GM15510 (cell line): ENCODE measurements around the gene SKI.
A peak's percentile ranks its signal among the peaks of the same experiment; 100 is the strongest.

Experiments used
- POLR2A ChIP-seq: IDR thresholded peaks from 3 replicates; pipeline ENCODE4 v1.6.1; 2011; ENCODE audit warnings: borderline replicate concordance; ENCODE audit not compliant: insufficient read length; ENCODE audit errors: extremely low read depth

Gene SKI

DNA sequence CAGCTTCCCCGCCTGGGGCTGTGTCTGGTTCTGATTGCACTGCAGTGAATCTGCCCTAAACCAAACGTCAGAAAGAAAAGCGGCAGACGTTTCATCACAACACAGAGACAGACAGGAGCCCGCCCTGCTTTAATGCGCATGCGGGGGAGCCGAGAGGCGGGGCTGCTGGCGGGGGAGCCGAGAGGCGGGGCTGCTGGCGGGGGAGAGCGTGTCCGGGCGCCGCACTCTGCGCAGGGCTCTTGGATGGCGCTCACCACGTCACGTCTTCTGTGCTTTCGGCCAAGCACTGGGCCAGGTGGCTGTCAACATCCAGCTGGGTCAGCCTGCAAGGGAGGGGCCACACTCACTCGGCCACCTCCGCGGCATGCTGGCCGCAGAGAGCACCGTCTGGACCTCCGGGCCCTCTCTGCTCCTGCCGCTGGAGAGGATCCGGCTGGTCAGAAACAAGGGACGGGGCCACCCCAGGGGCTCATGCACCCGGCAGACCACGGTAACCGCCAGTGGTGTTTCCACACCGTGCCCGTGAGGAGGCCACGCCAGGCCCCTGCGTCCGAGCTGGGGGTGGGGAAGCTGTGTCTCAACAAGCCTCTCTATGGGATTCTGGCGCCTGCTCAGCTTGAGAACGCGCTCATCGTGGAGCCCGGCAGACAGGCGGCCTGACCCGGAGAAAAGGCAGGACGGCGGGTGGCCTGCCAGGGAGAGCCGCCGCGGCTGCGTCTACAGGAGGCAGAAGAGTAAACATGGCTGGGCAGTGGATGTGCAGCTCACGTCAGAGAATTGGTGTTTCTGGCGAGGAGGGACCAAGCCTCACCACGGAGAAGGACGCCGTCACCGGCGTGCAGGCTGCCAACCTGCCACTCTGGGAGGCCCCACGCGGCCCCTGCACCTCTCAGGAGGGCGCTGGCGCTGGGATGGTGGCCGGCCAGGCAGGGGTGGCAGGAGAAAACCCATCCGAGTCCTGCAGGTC is 38.4 kb upstream of the SKI start:
- TF ChIP-seq POLR2A = peak; percentile 50

DNA sequence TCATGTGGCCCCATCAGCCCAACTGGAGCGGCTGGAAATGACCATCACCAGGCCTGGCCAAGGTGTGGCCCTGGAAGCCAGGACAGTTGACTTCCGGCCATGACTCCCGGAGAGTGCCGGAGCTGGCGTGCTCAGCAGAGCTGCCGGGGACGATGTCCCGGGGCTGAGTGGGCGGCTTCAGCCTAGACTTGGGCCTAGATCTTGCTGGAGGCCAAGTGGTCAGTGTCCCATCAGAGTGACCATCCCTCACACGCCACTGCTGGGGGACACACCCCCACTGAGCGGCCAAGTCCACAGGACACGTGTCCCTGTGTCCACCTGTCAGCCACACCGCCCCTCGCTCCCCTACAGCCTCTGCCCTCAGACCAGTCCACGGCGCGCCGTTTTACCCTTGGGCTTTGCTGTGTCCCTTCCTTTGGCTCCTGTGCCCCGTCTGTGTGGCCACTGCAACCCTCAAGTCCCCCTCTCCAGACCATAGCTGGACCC is 37.6 kb upstream of the SKI start:
- TF ChIP-seq POLR2A = no peak

DNA sequence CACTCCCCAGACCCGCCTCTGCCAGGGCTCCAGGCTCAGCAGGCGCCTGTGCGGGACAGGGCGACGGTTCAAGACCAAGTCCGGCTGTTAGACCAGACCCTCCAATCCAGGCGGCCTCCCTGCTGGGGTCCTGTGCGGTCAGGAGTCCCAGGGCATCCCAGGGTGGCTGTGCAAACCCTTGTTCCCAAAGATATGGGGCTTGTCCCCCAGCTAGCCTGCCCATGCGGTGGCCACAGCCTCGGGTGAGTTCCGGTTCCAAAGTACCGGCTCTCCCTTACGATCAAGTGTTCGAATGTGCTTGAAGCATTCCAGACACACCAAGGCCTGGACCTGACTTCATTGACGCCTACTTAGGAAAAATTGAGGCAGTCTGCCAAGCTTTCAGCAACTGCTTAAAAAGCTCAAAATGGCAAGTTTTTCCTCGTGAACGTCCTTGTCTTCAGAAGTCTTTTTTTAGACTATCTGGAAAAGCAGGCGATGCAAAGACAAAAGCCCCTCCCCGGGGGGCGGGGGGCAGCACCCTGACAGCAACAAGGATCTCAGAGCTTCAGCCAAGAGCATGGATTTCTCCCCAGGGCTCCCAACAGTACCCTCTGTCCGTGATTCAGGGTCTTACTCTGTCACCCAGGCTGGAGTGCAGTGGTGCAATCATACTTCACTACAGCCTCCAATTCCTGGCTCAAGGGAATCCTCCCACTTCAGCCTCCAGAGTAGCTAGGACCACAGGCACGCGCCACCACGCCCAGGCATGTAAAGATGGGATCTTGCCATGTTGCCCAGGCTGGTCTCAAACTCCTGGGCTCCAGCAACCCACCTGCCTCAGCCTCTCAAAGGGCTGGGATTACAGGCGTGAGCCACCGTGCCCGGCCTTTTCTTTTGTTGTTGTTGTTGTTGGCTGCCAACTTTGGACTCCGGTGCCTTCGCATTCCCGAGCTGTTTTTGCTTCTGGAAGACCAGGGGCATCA is 35.8 kb upstream of the SKI start:
- no peak for TF ChIP-seq POLR2A

DNA sequence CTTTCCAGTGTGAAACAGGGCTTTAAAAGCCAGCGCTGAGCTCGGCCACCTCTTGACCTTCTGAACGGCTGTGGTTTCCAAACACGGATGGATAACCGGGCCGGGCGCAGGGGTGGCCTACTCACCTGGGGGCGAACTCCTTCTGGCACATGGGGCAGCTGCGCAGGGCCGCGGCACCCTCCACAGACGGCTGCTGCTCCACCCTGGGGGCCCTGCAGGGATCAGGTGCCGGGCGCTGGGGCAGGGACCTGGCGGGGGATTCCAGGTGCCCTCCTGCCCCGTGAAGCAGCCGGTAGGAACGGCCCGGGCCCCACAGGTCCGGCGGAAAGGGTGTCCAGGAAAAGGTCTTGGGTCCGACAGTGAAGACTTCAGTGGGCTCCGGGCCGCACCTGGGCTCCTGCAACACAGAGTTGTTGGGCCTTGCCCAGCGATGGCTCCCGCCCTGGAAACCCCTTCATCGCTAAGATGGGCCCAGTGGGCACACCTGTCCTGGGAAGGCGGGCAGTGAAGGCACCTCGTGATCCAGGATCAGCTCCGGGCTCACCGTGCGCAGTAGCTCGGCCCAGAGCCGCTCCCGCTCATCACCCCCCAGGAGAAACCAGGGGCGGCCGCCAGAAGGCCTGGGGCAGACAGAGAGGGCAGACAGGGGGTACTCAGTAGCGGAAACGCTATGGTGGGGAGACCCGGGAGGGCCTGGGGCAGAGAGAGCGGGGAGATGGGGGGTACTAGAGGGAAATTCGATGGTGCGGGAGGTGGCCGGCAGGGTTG is 34.4 kb upstream of the SKI start:
- TF ChIP-seq POLR2A = no peak

DNA sequence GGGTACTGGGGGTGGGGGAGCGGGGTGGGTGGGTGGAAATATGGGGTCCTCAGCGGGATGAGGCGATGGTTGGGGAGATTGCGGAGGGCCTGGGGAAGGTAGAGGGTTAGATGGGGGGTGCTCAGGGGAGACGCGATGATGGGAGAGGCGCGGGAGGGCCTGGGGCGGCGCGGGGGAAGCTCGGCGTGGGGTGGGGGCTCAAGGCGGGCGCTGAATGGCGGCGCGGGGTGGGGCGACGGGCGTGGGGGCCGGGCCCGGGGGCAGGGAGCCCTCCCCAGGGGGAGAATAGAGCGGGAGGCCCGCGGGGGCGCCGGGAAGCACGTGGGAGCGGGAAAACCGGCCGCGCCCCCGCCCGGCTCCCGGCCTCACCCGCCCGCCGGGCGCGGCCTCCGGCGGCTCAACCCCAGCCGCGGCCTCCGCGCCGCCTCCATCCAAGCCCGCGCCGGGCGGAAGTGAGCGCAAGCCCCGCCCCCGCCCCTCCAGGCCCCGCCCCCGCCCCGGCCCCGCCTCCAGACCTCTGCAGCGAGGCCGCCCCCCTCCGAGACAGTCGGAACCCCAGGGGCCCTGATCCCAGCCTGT is 33.7 kb upstream of the SKI start, which contains the start of gene FAAP20:
Gene FAAP20, minus strand, starts transcription at position 454 of the 579 bp plus-strand sequence. Its CDS starts 23 bp downstream, at position 431.
- TF ChIP-seq POLR2A = peak; percentile 65

DNA sequence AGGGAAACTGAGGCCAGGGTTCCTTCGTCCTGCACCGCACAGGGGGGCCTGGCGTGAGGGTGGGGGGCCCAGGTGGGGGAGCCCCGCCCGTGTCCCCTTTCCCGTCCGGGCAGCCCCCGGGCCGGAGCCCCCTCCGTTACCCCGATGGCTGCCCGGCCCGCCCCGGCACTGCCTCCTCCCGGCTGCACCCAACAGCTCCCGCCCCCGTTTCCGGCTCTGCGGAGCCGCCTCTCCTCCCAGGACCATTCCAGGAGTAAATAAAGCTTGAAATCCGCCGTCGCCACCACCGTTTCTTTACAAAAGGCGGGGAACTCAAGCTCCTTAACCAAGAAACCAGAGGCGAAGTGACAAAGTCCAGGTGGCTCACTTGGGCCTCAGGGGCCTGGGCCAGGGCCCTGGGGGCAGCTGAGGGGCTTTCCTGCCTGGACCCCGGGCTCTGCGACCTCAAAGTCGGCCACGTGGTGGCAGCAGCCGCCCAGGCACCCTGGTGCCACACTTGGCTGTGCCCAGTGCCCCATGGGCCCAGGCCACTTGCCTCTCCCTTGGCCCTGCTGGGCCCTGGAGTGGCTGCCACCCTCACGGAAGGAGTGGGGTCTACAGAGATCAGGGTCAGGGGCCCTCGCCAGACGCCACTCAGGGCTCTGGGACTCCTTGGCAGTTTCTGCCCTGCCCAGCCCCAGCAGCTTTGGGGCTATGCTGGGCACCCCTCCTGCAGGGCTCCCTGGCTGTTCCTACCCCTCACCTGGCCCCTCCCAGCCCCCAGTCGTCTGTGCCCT is 33.0 kb upstream of the SKI start:
- peak; percentile 25 for TF ChIP-seq POLR2A

DNA sequence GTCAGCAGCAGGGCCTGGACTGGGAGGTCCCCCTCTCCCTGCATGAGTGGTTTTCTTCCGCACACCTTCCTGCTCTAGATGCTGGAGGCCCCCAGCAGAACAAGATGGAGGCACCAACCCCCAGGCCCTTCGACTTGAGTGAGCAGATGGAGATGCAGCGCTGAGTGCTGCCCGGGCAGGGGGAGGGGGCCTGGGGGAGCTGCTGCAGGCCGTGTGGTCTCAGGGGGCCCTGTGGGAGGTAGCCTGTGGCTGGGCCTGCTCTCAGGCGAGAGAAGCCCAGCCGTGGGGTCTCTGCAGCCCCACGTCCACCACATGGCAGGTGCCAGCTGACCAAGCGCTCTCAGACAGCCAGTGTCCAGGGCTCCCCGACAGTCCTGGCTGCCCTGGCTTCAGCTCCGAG is 32.3 kb upstream of the SKI start:
- TF ChIP-seq POLR2A = no peak

DNA sequence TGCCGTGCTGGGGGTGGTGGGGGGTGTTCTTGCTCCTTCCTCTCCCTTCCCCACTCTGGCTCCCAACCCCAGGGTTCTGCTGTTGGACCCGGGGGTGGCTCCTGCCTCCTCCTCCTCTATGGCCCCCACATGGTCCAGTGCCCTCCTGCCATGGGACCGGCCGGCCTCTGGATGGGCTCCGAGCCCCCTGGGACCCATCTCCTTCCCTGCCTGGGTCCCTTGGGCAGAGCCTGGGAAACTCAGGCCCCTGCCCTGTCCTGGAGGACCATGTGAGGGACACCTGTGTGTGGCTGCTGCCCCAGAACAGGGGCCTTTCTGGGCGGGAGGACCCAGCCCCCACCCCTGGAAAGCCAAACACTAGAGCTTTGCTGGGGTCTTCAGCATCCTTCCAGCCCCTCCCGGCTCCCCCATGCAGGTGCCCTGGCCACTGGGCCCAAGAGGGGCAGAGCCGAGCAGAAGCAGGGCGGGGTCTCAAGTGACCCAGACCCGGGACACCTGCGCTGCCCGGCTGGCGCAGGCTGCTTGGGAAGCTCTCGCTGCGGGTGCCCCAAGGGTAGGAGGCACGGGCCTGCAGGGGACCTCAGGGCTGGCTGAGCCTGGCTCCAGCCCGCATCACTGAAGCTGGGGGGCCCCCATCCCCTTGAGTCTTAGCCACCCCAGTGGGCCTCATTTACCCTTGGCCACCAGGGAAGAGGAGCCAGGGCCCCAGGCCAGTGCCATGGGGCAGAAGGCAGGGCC is 31.0 kb upstream of the SKI start:
- TF ChIP-seq POLR2A = no peak

DNA sequence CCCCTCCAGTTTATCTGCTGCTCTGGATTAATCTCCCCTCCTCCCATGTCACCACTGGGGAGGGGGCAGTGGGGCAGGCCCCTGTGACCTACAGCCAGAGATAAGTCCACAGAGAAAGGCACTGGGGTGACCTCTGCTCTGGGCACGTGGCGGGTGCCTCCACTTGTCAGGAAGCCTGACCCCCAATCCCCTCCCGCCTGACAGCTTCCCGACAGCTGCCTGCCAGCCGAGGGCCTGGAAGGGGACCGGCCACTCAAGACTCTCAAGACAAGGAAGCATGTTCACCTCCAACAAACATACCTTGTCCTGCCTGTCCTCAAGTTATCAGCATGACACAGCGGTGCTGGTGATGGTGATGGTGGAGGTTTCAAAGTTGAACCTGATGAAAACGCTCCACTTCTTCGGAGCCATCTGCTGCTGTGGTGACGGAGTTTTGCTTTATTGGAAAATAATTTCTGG is 30.4 kb upstream of the SKI start:
- TF ChIP-seq POLR2A = no peak

DNA sequence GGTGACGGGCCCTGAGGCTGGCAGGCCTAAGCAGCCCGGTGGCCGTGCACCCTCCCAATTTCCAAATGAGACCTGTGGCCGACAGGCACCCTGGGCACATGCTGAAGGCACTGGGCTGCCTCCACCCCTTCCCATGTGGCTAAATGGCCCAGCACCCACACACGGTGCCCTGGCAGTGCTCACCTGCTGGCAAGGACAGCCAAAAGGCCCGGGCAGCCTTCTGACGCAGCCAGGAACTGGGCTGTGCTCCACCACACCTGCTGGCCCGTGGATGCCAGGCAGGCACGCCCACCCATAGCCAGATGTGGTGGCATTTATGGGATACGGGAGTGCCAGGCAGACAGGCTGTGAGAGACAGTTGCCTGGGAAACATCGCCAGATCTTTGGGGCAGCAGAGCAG is 29.5 kb upstream of the SKI start:
- no peak for TF ChIP-seq POLR2A

DNA sequence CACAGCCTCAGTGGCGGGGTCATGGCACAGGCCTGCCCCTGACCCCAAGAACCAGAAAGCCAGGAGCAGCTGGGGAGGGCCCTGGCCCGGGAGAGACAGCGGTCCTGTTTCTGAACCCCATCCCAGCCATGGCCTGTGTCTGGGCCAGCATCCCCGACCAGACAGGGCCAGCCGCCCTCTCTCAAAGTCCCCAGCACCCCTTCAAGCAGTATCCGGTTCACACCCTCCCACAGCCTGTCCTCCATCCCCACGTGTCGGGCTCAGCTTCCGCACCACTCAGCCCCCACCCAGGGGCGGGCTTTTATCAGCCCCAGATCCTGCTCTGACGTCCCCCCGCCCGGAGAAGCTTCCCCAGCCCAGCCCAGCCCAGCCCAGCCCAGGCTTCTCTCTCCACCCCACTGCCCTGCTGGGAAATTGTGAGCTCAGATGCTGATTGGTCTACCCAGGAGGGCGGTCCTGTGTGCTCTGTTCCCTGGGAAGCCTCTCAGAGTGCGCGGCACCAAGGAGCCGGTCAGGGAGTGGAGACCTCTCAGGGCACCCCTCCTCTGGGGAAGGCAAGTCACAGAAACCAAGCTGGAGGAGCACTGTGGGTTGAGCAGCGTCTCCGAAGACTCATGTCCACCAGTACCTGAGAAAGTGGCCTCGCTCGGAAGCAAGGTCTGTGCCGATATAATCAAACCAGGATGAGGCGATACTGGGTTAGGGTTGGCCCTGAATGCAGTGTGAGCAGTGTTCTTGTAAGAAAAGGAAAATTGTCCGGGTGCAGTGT is 28.9 kb upstream of the SKI start:
- TF ChIP-seq POLR2A = no peak
